SK-N-SH (cell line): ENCODE data around the gene CAMSAP1. TPM values are rescaled to one million over a fixed set of nuclear protein-coding genes. Genes with fewer than 3 reads are reported as not detected.

ENCODE experiments used
- CTCF ChIA-PET: fragments of 300-600, 350-600 bp; formaldehyde crosslinking; extraction: SDS; loops from one replicate; lab custom pipeline; 2021; lab: Yijun Ruan, JAX
- POLR2A ChIA-PET: fragments of 350-600 bp; sonication (Branson Sonifier 250); formaldehyde crosslinking; extraction: SDS; loops from one replicate; lab custom pipeline; 2020; ENCODE audit warnings: antibody characterized with exemption, inconsistent platforms; lab: Yijun Ruan, JAX
- DNase-seq: peaks from one replicate; pipeline ENCODE4 v3.0.0; 2012
- H2AFZ ChIP-seq: fragments of 200-600 bp; sonication (generic); 2 replicates; pipeline ENCODE4 v1.8.1; 2016; ENCODE audit warnings: antibody characterized with exemption, mild to moderate bottlenecking, low read depth
- H3F3A ChIP-seq: fragments of 200-600 bp; sonication (generic); replicated peaks from 2 replicates; pipeline ENCODE3; 2016; ENCODE audit warnings: antibody characterized with exemption, mild to moderate bottlenecking; ENCODE audit not compliant: insufficient read depth
- H3K27ac ChIP-seq, 2 experiments: fragments of 200-500 bp in 1 of 2; fragments of 200-600 bp in 1 of 2; sonication (Bioruptor generic) in 1 of 2; sonication (generic), shearing (Covaris generic) in 1 of 2; 2 replicates each; pipeline versions ENCODE4 v1.5.1 to v1.6.1; 2014 to 2016; ENCODE audit warnings: low read depth in 2 of 2, inconsistent platforms in 1 of 2, low read length in 1 of 2, mild to moderate bottlenecking in 1 of 2, mixed read lengths in 1 of 2
- H3K27me3 ChIP-seq: fragments of 200-600 bp; sonication (generic), shearing (Covaris generic); 2 replicates; pipeline ENCODE4 v1.6.1; 2016; ENCODE audit warnings: mixed run types; ENCODE audit not compliant: insufficient read depth
- H3K36me3 ChIP-seq, 2 experiments: fragments of 200-500 bp in 1 of 2; fragments of 200-600 bp in 1 of 2; sonication (Bioruptor generic) in 1 of 2; sonication (generic) in 1 of 2; replicated peaks in 1 of 2; 2 replicates each; pipeline versions ENCODE3 to v1.5.1; 2014 to 2016; ENCODE audit warnings: low read length in 1 of 2, mild to moderate bottlenecking in 1 of 2; ENCODE audit not compliant: insufficient read depth in 2 of 2, control insufficient read depth in 1 of 2
- H3K4me1 ChIP-seq, 2 experiments: fragments of 200-500 bp in 1 of 2; fragments of 200-600 bp in 1 of 2; sonication (Bioruptor generic) in 1 of 2; sonication (generic), shearing (Covaris generic) in 1 of 2; 2 replicates each; pipeline versions ENCODE4 v1.5.1 to v1.6.1; 2014 to 2016; ENCODE audit warnings: low read depth in 1 of 2, low read length in 1 of 2, mixed run types in 1 of 2; ENCODE audit not compliant: insufficient read depth in 2 of 2, control insufficient read depth in 1 of 2
- H3K4me2 ChIP-seq: fragments of 200-600 bp; sonication (generic), shearing (Covaris generic); 2 replicates; pipeline ENCODE4 v1.6.1; 2017; ENCODE audit warnings: mixed run types
- H3K4me3 ChIP-seq, 2 experiments: fragments of 200-500 bp in 1 of 2; fragments of 200-600 bp in 1 of 2; sonication (Bioruptor generic) in 1 of 2; sonication (generic), shearing (Covaris generic) in 1 of 2; 2 replicates each; pipeline versions ENCODE4 v1.5.1 to v1.8.1; 2014 to 2016; ENCODE audit warnings: low read depth in 2 of 2, inconsistent platforms in 1 of 2, low read length in 1 of 2, mild to moderate bottlenecking in 1 of 2, mixed read lengths in 1 of 2, moderate library complexity in 1 of 2
- H3K79me2 ChIP-seq: fragments of 200-600 bp; sonication (generic); 2 replicates; pipeline ENCODE4 v1.8.1; 2017; ENCODE audit warnings: mild to moderate bottlenecking; ENCODE audit not compliant: insufficient read depth
- H3K9ac ChIP-seq: fragments of 200-600 bp; sonication (generic); 2 replicates; pipeline ENCODE4 v1.6.1; 2017; ENCODE audit warnings: mixed run types
- H3K9me2 ChIP-seq: fragments of 200-600 bp; sonication (generic); 2 replicates; pipeline ENCODE4 v1.6.1; 2017; ENCODE audit warnings: mixed run types
- H3K9me3 ChIP-seq: fragments of 200-600 bp; sonication (generic); 2 replicates; pipeline ENCODE4 v1.6.1; 2017; ENCODE audit warnings: mixed run types, mild to moderate bottlenecking, moderate library complexity
- H4K20me1 ChIP-seq: fragments of 200-600 bp; sonication (generic); 2 replicates; pipeline ENCODE4 v1.6.1; 2017; ENCODE audit warnings: mild to moderate bottlenecking, mixed run types; ENCODE audit not compliant: insufficient read depth
- MEF2A ChIP-seq: IDR thresholded peaks from 2 replicates; pipeline ENCODE4 v1.4.0; 2012; ENCODE audit warnings: low read depth, borderline replicate concordance
- MXI1 ChIP-seq: IDR thresholded peaks from 2 replicates; pipeline ENCODE4 v1.6.1; 2012; ENCODE audit warnings: mild to moderate bottlenecking, low read depth, low read length, improper control_type of control experiment
- RCOR1 ChIP-seq: fragments of 150-350 bp; IDR thresholded peaks from 2 replicates; pipeline ENCODE4 v1.6.1; 2017; ENCODE audit warnings: antibody characterized with exemption, low read length
- SMC3 ChIP-seq: IDR thresholded peaks from 2 replicates; pipeline ENCODE4 v1.6.1; 2012; ENCODE audit warnings: low read depth, low read length, improper control_type of control experiment
- TAF1 ChIP-seq: IDR thresholded peaks from 2 replicates; pipeline ENCODE4 v1.6.1; 2012; ENCODE audit warnings: low read depth, mild to moderate bottlenecking, low read length, moderate library complexity, borderline replicate concordance
- WGBS: methylation state at CpG from one replicate; pipeline ENCODE4 v1.1.6; 2017; ENCODE audit warnings: low lambda C conversion rate; 5-methylcytosine and 5-hydroxymethylcytosine counted together
- polyA plus RNA-seq, 3 experiments: library from polyadenylated mRNA; depleted of rRNA; stranded (reverse); fragments of >200 nt; gene quantifications; 2 replicates each; pipeline ENCODE4 v1.2.3, GENCODE V29; 2012
- TF ChIP-seq, protein P1 (sequence below): IDR thresholded peaks from 2 replicates; pipeline ENCODE4 v1.6.1; 2012; ENCODE audit warnings: mild to moderate bottlenecking, low read depth, low read length, moderate library complexity
- TF ChIP-seq, protein P2 (sequence below): fragments of 150-350 bp; IDR thresholded peaks from 2 replicates; pipeline ENCODE4 v1.6.1; 2017; ENCODE audit warnings: antibody characterized with exemption, low read length, low read depth, borderline replicate concordance
- TF ChIP-seq, protein P3 (sequence below): fragments of 200-600 bp; sonication (generic); IDR thresholded peaks from 2 replicates; pipeline ENCODE4 v1.6.1; 2017; ENCODE audit warnings: antibody characterized with exemption, mild to moderate bottlenecking, moderate library complexity

Gene CAMSAP1
- polyA plus RNA-seq, 1 of the 3 experiments (the other 2 are of a cell fraction): 8.9 TPM

DNA sequence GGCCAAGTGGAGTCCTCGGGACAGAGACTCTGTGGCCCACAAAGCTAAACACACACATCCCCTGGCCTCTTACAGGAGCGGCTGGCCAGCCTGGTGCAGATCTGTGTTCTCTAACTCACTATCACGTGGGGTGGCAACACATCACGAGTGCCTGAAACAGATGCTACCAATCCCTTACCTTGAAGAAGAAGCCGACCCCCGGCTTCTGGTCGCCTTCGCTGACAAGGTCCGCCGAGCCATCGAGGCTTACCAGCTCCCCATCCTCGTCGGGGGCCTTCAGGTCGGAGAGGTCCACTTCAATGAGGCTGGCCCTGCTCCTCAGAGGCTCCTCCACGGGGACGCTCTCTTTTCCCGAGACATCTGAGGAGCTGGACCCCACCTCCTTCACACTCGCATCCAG, 86.7 kb downstream of the CAMSAP1 start (continued):
- TF ChIP-seq, protein P1, sequence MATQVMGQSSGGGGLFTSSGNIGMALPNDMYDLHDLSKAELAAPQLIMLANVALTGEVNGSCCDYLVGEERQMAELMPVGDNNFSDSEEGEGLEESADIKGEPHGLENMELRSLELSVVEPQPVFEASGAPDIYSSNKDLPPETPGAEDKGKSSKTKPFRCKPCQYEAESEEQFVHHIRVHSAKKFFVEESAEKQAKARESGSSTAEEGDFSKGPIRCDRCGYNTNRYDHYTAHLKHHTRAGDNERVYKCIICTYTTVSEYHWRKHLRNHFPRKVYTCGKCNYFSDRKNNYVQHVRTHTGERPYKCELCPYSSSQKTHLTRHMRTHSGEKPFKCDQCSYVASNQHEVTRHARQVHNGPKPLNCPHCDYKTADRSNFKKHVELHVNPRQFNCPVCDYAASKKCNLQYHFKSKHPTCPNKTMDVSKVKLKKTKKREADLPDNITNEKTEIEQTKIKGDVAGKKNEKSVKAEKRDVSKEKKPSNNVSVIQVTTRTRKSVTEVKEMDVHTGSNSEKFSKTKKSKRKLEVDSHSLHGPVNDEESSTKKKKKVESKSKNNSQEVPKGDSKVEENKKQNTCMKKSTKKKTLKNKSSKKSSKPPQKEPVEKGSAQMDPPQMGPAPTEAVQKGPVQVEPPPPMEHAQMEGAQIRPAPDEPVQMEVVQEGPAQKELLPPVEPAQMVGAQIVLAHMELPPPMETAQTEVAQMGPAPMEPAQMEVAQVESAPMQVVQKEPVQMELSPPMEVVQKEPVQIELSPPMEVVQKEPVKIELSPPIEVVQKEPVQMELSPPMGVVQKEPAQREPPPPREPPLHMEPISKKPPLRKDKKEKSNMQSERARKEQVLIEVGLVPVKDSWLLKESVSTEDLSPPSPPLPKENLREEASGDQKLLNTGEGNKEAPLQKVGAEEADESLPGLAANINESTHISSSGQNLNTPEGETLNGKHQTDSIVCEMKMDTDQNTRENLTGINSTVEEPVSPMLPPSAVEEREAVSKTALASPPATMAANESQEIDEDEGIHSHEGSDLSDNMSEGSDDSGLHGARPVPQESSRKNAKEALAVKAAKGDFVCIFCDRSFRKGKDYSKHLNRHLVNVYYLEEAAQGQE: no peak
- TF ChIP-seq MEF2A: no peak
- TF ChIP-seq, protein P2, sequence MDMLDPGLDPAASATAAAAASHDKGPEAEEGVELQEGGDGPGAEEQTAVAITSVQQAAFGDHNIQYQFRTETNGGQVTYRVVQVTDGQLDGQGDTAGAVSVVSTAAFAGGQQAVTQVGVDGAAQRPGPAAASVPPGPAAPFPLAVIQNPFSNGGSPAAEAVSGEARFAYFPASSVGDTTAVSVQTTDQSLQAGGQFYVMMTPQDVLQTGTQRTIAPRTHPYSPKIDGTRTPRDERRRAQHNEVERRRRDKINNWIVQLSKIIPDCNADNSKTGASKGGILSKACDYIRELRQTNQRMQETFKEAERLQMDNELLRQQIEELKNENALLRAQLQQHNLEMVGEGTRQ: no peak
- TF ChIP-seq MXI1: no peak
- TF ChIP-seq SMC3: no peak
- no peak for TF ChIP-seq RCOR1

DNA sequence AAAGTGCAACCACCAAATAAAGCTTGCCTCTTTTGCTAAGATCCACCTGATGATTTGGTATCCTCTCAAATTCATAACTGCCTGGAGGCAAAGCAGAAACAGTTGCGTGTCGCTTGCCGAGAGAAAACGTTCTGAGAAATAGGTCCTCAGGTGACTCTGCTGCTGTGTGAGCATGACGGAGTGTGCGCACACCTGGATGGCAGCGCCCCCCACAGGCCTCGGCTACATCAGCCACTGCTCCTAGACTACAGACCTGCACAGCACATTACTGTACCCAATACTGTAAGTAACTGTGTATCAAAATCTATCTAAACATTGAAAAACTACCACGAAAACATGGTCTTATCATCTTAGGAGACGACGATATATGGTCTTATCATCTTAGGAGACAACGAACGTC, 87.4 kb downstream of the CAMSAP1 start:
- Histone ChIP-seq H2AFZ (no peak overlapping the region), H3K36me3 (peaks cover 30 to 75% of the 10 kb centered on the region in 2 experiments), H3K4me3 (no peak overlapping the region), H3K27me3 (no peaks in the 10 kb centered on the region), H3F3A (no peaks in the 10 kb centered on the region), H3K4me2 (no peak overlapping the region), H3K9me2 (no peaks in the 10 kb centered on the region), H3K4me1 (no peaks in the 10 kb centered on the region), H4K20me1 (0 out of 2 replicates have a peak, but pooled peaks cover under 1% of the 10 kb centered on the region), H3K79me2 (peaks cover 4% of the 10 kb centered on the region; the same call in 1 of the 2 replicates), H3K27ac (no peak overlapping the region), H3K9me3 (no peaks in the 10 kb centered on the region), H3K9ac (no peak overlapping the region)
- POLR2A ChIA-PET: no interaction called here
- CTCF ChIA-PET: no interaction called here
- TF ChIP-seq TAF1: no peak
- TF ChIP-seq, protein P3, sequence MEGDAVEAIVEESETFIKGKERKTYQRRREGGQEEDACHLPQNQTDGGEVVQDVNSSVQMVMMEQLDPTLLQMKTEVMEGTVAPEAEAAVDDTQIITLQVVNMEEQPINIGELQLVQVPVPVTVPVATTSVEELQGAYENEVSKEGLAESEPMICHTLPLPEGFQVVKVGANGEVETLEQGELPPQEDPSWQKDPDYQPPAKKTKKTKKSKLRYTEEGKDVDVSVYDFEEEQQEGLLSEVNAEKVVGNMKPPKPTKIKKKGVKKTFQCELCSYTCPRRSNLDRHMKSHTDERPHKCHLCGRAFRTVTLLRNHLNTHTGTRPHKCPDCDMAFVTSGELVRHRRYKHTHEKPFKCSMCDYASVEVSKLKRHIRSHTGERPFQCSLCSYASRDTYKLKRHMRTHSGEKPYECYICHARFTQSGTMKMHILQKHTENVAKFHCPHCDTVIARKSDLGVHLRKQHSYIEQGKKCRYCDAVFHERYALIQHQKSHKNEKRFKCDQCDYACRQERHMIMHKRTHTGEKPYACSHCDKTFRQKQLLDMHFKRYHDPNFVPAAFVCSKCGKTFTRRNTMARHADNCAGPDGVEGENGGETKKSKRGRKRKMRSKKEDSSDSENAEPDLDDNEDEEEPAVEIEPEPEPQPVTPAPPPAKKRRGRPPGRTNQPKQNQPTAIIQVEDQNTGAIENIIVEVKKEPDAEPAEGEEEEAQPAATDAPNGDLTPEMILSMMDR: peak; percentile 26; the same call in 1 of the 2 replicates
- DNase-seq: no peak
- WGBS: 91% methylated on average over 13 of the region's 13 CpGs
